Sigmoid colon (tissue), 3 donors: ENCODE data around the gene KCNJ14.

Experiments
- CTCF ChIP-seq, 4 experiments: fragments of 450-650 bp in 3 of 4; fragments of 200-600 bp in 1 of 4; IDR thresholded peaks; one replicate each; pipeline ENCODE4 v1.5.1; 2016 to 2019; ENCODE audit warnings: antibody characterized with exemption in 4 of 4, mild to moderate bottlenecking in 3 of 4, moderate library complexity in 2 of 4
- POLR2A ChIP-seq, 2 donors: fragments of 450-650 bp; IDR thresholded peaks; one replicate each; pipeline ENCODE4 v1.6.1; 2016; ENCODE audit warnings: antibody characterized with exemption in 2 of 2, mild to moderate bottlenecking in 2 of 2, moderate library complexity in 2 of 2

DNA sequence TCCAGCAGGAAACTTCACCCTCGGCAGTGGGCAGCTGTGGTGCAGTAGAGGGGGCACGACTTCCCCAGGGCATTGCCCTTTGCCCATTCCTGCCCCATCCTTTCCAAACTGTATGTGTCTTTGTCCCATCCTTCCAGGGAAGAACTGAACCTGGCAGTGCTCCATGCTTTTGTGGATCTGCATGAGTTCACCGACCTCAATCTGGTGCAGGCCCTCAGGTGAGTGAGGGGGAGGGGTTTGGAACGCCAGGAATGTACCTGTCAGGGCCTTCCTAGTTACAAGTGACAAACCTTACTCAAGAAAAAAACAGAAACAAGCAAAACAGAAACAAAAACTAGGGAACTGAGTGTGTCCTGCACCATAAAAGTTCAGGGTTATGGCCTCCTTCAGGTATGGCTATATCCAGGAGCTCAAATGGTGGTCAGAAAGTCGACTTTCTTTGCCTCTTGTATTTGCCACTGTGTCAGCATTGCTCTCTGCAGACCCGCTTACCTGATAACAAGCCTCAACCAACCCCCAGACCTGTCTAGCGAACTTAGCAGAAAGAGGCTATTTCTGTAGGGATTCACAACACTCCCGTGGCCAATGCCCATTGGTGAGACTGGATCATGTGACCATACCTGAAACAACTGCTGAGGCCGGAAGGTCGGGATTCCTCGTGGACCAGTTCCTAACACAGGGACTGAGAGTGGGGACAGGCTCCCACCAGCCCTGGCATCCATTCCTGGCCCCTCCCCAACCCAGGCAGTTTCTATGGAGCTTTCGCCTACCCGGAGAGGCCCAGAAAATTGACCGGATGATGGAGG lies 18.0 kb downstream of the KCNJ14 start:
- no peak for TF ChIP-seq CTCF (IDR thresholded peaks at IDR 0.05)
- no peak for TF ChIP-seq POLR2A (IDR thresholded peaks at IDR 0.05)
